ENCODE measurements around the gene MAD1L1.

The MAD1L1 gene

GRCh38 chr7:2000746-2001321, 231.9 kb downstream of the MAD1L1 start:
- Histone ChIP-seq H3K27me3 (ENCODE audit: insufficient read depth, low read length, poor library complexity) (no peaks in the 10 kb centered on the region), H3K4me1 (ENCODE audit: insufficient read depth, low read length) (no peaks in the 10 kb centered on the region), H3K9ac (ENCODE audit: low read depth, low read length) (no peak overlapping the region), H3K4me3 (ENCODE audit: low read depth in 1 of 2, low read length in 2 of 2) (no peak overlapping the region), H2AFZ (ENCODE audit: low read depth, low read length) (no peak overlapping the region), H3K79me2 (ENCODE audit: insufficient read depth, low read length) (no peaks in the 10 kb centered on the region), H3K9me3 (ENCODE audit: insufficient read depth, low read length, severe bottlenecking) (no peaks in the 10 kb centered on the region), H4K20me1 (ENCODE audit: insufficient read depth, low read length) (peaks cover 10% of the 10 kb centered on the region), H3K4me2 (ENCODE audit: insufficient read depth, low read length) (no peak overlapping the region), H3K36me3 (ENCODE audit: insufficient read depth, low read length) (peaks cover 23% of the 10 kb centered on the region), H3K27ac (ENCODE audit: low read length) (no peak overlapping the region)
- ATAC-seq (ENCODE audit: insufficient read depth, low read depth): no peak
- no peak for DNase-seq
- TF ChIP-seq EZH2 (IDR thresholded peaks at IDR 0.05; ENCODE audit: borderline replicate concordance, low read depth, low read length, severe bottlenecking): no peak
- no peak for TF ChIP-seq CTCF (IDR thresholded peaks at IDR 0.05; ENCODE audit: borderline replicate concordance, extremely low read depth, low read length, poor library complexity, severe bottlenecking)

- Histone ChIP-seq H3K79me2 (ENCODE audit: insufficient read depth, low read length) (no peaks in the 10 kb centered on the region), H3K4me2 (ENCODE audit: insufficient read depth, low read length) (no peak overlapping the region)
Measured at GRCh38 chr7:2000153-2000687, 232.5 kb downstream of the MAD1L1 start.

GRCh38 chr7:1999278-1999984, 233.3 kb downstream of the MAD1L1 start:
- ATAC-seq (ENCODE audit: insufficient read depth, low read depth): 0 out of 3 replicates have a peak, but pooled peaks have one; percentile 25
- Histone ChIP-seq H3K4me3 (ENCODE audit: low read depth in 1 of 2, low read length in 2 of 2) (no peak overlapping the region), H3K4me2 (ENCODE audit: insufficient read depth, low read length) (no peak overlapping the region), H3K4me1 (ENCODE audit: insufficient read depth, low read length) (no peaks in the 10 kb centered on the region), H4K20me1 (ENCODE audit: insufficient read depth, low read length) (peaks cover 13% of the 10 kb centered on the region), H3K9me3 (ENCODE audit: insufficient read depth, low read length, severe bottlenecking) (no peaks in the 10 kb centered on the region), H3K27me3 (ENCODE audit: insufficient read depth, low read length, poor library complexity) (no peaks in the 10 kb centered on the region), H3K36me3 (ENCODE audit: insufficient read depth, low read length) (peaks cover 21% of the 10 kb centered on the region), H3K9ac (ENCODE audit: low read depth, low read length) (no peak overlapping the region), H3K27ac (ENCODE audit: low read length) (no peak overlapping the region), H2AFZ (ENCODE audit: low read depth, low read length) (no peak overlapping the region), H3K79me2 (ENCODE audit: insufficient read depth, low read length) (no peaks in the 10 kb centered on the region; the same call in 1 of the 2 replicates)
- TF ChIP-seq EZH2 (IDR thresholded peaks at IDR 0.05; ENCODE audit: borderline replicate concordance, low read depth, low read length, severe bottlenecking) (no peak), CTCF (IDR thresholded peaks at IDR 0.05; ENCODE audit: borderline replicate concordance, extremely low read depth, low read length, poor library complexity, severe bottlenecking) (no peak)
- no peak for DNase-seq

More at GRCh38 chr7:2000153-2000687, 232.5 kb downstream of the MAD1L1 start:
- H3K9me3 ChIP-seq (ENCODE audit: insufficient read depth, low read length, severe bottlenecking): no peaks in the 10 kb centered on the region
- no peak for TF ChIP-seq EZH2 (IDR thresholded peaks at IDR 0.05; ENCODE audit: borderline replicate concordance, low read depth, low read length, severe bottlenecking)
- TF ChIP-seq CTCF (IDR thresholded peaks at IDR 0.05; ENCODE audit: borderline replicate concordance, extremely low read depth, low read length, poor library complexity, severe bottlenecking): no peak
- H3K27me3 ChIP-seq (ENCODE audit: insufficient read depth, low read length, poor library complexity): no peaks in the 10 kb centered on the region
- H3K4me1 ChIP-seq (ENCODE audit: insufficient read depth, low read length): no peaks in the 10 kb centered on the region
- H3K36me3 ChIP-seq (ENCODE audit: insufficient read depth, low read length): peaks cover 27% of the 10 kb centered on the region
- H2AFZ ChIP-seq (ENCODE audit: low read depth, low read length): no peak overlapping the region
- peaks cover 16% of the 10 kb centered on the region for H4K20me1 ChIP-seq (ENCODE audit: insufficient read depth, low read length)
- ATAC-seq (ENCODE audit: insufficient read depth, low read depth) (no peak), DNase-seq (no peak)
- H3K27ac ChIP-seq (ENCODE audit: low read length): no peak overlapping the region
- no peak overlapping the region for H3K4me3 ChIP-seq (ENCODE audit: low read depth in 1 of 2, low read length in 2 of 2)
- H3K9ac ChIP-seq (ENCODE audit: low read depth, low read length): no peak overlapping the region

Data from DND-41 (cell line).